ENCODE results near the gene NDUFA8.

Gene NDUFA8

GRCh38 chr9:122134822-122135528 lies 24.6 kb downstream of the NDUFA8 start:
- intact Hi-C loops (cut with DNase I; ENCODE audit: low total_unique reads), result no loop called here
- H3K4me1 ChIP-seq, result peaks cover 0 to 5% (median 0%) of the 10 kb centered on the region in 4 donors

DNA sequence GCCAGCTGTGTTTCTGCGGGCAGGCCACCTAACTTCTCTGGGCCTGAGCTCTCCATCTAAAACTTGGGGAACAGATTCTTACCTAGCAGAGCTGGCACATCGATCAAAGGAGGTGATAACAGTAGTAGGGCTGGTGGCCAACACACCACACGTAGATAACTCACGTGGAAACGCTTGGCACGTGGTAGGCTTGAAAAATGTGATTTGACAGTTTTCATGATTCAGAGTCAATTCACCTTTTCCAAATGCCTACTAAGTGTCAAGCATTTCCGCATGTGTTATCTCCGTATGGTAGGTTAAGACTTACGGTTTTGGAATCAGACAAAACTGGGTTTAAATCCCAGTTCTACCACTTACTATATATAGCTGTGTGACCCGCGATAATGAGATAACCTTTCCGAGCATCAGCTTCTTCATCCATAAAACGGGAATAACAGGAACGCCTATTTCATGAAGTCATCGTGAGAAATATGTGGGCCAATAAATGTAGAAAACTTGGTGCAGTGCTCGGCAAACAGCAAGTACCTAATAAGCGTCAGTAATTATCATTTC lies 25.5 kb downstream of the NDUFA8 start:
- Histone ChIP-seq H3K9me3 (no peaks in the 10 kb centered on the region), H3K27me3 (peaks cover 0 to 4% of the 10 kb centered on the region in 2 donors), H3K4me1 (peaks cover 0 to 5% (median 0%) of the 10 kb centered on the region in 4 donors), H3K36me3 (no peaks in the 10 kb centered on the region), H3K4me3 (no peak overlapping the region), H3K27ac (no peak overlapping the region)
- intact Hi-C loops (cut with DNase I; ENCODE audit: low total_unique reads), result no loop called here
- DNase-seq, result no peak
- TF ChIP-seq, protein P1, sequence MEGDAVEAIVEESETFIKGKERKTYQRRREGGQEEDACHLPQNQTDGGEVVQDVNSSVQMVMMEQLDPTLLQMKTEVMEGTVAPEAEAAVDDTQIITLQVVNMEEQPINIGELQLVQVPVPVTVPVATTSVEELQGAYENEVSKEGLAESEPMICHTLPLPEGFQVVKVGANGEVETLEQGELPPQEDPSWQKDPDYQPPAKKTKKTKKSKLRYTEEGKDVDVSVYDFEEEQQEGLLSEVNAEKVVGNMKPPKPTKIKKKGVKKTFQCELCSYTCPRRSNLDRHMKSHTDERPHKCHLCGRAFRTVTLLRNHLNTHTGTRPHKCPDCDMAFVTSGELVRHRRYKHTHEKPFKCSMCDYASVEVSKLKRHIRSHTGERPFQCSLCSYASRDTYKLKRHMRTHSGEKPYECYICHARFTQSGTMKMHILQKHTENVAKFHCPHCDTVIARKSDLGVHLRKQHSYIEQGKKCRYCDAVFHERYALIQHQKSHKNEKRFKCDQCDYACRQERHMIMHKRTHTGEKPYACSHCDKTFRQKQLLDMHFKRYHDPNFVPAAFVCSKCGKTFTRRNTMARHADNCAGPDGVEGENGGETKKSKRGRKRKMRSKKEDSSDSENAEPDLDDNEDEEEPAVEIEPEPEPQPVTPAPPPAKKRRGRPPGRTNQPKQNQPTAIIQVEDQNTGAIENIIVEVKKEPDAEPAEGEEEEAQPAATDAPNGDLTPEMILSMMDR (IDR thresholded peaks at IDR 0.05), result no peak

More at GRCh38 chr9:122134822-122135528, 24.6 kb downstream of the NDUFA8 start:
- DNase-seq, result no peak
- H3K27ac ChIP-seq, result no peak overlapping the region
- H3K27me3 ChIP-seq, result peaks cover 0 to 4% of the 10 kb centered on the region in 2 donors
- TF ChIP-seq, protein P1 (IDR thresholded peaks at IDR 0.05), result no peak
- H3K36me3 ChIP-seq, result no peaks in the 10 kb centered on the region
- H3K4me3 ChIP-seq, result no peak overlapping the region
- H3K9me3 ChIP-seq, result no peaks in the 10 kb centered on the region

DNA sequence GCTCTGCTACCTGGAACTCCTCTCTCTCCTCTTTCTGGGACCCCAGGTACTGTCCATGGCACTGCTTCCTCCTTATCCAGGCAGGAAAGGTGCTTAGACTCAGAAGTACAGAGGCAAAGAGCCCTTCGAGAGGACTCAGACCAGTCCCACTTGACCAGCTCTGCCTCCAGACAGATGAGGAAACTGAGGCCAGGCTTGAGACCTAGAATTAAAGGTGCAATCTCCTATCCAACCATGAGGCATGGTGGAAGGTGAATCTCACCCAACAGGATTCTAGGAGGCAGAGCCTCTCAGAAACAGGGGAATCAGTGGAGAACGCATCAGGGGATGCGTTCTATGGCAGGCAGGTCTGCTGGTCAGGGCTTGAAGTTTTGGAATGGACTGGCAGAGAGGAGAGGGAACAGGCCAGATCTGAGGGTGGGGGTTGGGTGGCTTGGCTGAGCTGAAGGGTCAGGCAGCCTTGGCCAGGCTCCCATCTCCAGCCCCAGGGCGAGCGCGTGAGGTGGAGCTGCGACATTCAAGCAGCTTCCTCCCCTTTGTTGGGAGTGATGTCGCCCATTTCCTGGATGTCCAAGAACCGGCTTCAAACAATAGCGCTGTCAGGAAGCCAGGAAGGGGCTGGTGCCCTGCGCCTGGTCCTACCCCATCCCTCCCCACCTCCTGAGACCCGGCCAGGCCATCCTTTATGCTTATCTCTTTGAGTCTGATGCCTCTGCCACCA lies 26.2 kb downstream of the NDUFA8 start:
- Histone ChIP-seq H3K4me3 (no peak overlapping the region), H3K27me3 (peaks cover 0 to 5% of the 10 kb centered on the region in 2 donors), H3K36me3 (no peaks in the 10 kb centered on the region), H3K9me3 (no peaks in the 10 kb centered on the region), H3K4me1 (peaks cover 0 to 5% (median 0%) of the 10 kb centered on the region in 4 donors), H3K27ac (no peak overlapping the region)
- TF ChIP-seq, protein P1 (IDR thresholded peaks at IDR 0.05), result no peak
- intact Hi-C loops (cut with DNase I; ENCODE audit: low total_unique reads), result no loop called here
- no peak for DNase-seq

DNA sequence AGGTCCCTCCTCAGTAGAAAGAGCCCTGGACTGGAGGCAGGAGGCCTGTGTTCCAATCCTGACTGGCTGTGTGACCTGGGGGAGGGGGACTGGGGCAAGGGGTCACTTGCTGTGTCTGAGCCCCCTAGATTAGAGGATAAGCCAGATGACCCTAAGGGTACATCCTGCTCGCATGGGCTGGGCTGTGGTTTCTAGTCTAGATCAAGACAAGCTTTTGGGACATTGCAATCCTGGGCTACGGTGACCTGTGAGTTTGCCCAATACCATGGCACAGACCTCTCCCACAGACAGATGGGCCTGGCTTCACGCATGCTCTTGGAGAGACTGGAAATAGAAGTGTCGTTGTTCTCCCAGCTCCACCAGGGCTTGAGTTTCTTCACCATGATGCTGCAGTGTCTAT lies 27.0 kb downstream of the NDUFA8 start:
- Histone ChIP-seq H3K4me3 (no peak overlapping the region), H3K9me3 (no peaks in the 10 kb centered on the region), H3K36me3 (no peaks in the 10 kb centered on the region), H3K27ac (no peak overlapping the region), H3K27me3 (peaks cover 0 to 14% of the 10 kb centered on the region in 2 donors), H3K4me1 (peaks cover 0 to 5% (median 0%) of the 10 kb centered on the region in 4 donors)
- TF ChIP-seq, protein P1 (IDR thresholded peaks at IDR 0.05), result no peak
- intact Hi-C loops (cut with DNase I; ENCODE audit: low total_unique reads), result no loop called here
- no peak for DNase-seq

DNA sequence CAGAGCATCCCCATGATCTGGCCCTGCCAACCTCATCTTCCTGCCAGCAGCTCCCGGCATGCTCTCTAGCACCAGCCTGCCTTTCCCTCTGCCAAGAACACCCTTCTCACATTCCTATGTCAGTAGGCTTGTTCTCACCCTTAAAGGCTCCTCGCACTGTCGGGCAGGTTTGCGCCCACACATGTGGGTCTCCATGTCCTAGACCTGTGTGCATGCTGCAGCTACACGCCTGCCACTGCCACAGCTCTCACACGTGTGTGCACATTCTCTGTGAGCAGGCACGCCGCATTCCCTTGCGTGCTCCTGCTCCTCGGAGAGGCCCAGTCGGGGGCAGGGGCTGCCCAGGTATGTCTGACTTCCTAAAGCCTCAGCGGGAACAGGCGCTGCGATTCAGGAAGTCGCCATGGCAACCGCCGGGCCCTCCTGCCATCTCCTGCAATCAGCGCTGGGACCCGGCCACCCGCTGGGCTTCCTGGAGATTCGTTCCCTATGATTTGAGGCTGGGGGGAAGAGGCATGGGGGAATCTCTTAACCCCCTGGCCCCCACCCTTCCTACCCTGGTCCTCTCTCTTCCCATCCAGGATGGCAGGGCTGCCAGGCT lies 28.1 kb downstream of the NDUFA8 start:
- no peak overlapping the region for H3K27ac ChIP-seq
- H3K27me3 ChIP-seq, result peaks cover 0 to 25% of the 10 kb centered on the region in 2 donors
- DNase-seq, result no peak
- TF ChIP-seq, protein P1 (IDR thresholded peaks at IDR 0.05), result no peak
- intact Hi-C loops (cut with DNase I; ENCODE audit: low total_unique reads), result no loop called here
- no peaks in the 10 kb centered on the region for H3K9me3 ChIP-seq
- no peak overlapping the region for H3K4me3 ChIP-seq
- peaks cover 0 to 13% (median 7%) of the 10 kb centered on the region in 4 donors for H3K4me1 ChIP-seq
- H3K36me3 ChIP-seq, result no peaks in the 10 kb centered on the region

Measured in tibial artery (tissue), 4 donors.